ENCODE measurements around the gene LIN52. TPM values are rescaled to one million over a fixed set of nuclear protein-coding genes. Genes with fewer than 3 reads are reported as not detected.

LIN52 gene
- total and polyA plus RNA-seq, 2 of the 13 experiments (the other 11 are each of a cell fraction or from before 2014, with no cell fraction given) = 11.4 to 23.3 TPM

DNA sequence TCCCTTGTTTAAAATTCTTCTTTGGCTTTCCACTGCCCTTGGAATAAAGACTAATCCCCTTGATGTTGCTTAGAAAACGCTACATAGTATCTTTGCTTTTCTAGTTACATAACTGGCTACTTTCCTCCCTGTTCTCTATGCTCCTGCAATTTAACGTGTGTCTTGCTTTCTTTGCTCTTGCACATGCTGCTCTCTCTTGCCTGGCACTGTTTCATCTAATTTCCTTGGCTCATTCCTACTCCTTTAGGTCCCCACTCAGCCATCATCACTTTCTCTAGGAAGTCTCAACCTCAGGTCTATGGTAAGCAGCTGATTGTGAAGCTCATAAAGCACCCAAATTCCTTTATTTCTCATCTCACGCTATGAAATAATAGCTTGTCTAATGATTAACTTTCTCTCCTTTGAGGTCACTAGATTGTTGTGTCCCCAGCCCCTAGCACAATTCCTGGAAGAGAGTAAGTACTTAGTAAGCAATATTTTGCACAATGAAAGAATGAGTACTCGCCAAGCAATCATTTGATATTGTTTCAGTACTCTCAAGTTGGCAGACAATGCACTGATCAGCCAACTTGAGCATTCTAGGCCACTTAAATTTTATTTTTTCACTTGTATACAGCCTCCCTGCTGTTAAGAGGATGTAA, 3.8 kb upstream of the LIN52 start (continued):
- TF ChIP-seq CENPX (CRISPR knock-in tag; IDR thresholded peaks at IDR 0.05) (no peak), POGK (CRISPR knock-in tag; conservative IDR thresholded peaks at IDR 0.05) (no peak), NONO (IDR thresholded peaks at IDR 0.05) (no peak), NONO (CRISPR knock-in tag; conservative IDR thresholded peaks at IDR 0.05) (no peak)
- TF ChIP-seq, protein P1, sequence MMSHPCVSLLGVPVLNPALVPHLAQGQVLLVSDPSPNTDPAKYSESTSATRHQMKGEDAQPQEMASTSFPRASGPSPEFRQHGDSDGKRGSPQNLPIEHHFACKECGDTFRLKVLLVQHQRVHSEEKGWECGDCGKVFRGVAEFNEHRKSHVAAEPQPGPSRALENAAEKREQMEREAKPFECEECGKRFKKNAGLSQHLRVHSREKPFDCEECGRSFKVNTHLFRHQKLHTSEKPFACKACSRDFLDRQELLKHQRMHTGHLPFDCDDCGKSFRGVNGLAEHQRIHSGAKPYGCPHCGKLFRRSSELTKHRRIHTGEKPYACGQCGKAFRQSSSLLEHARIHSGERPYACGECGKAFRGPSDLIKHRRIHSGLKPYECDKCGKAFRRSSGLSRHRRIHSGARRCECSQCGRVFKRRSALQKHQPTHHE (CRISPR knock-in tag; IDR thresholded peaks at IDR 0.05; ENCODE audit: borderline replicate concordance) = no peak

- H3K9me3 ChIP-seq (ENCODE audit: low read length) = no peaks in the 10 kb centered on the region
- H3K27ac ChIP-seq (ENCODE audit: extremely low read length, insufficient read depth, low read length) = no peak overlapping the region
- H2AFZ ChIP-seq (ENCODE audit: low read length) = no peak overlapping the region
- in situ Hi-C loops (cut with HindIII; ENCODE audit: extremely low pct_ligation_motif_present, low pct_unique_long_range_greater_than_20kb) (no loop called here), intact Hi-C loops (cut with micrococcal nuclease; ENCODE audit: unreplicated experiment) (no loop called here)
- H3K27me3 ChIP-seq (ENCODE audit: control insufficient read depth in 1 of 2, insufficient read depth in 2 of 2, low read length in 2 of 2) = no peaks in the 10 kb centered on the region; a peak in 1 of 5 replicates
- 72% methylated on average over 3 of the region's 3 CpGs for WGBS (ENCODE audit: low lambda C conversion rate)
- peak overlapping the region; percentile 34 for H3K4me2 ChIP-seq (ENCODE audit: low read depth, low read length)
- no TSS peak for BruUV-seq (replicated peaks)
- ChIA-PET CTCF (ENCODE audit: low intra/inter-chr PET ratio, low total read pairs) (no interaction called here), POLR2A (no interaction called here)
- no peak overlapping the region for H3K9ac ChIP-seq (ENCODE audit: insufficient read depth, low read depth, low read length)
- no peak overlapping the region for H3K4me3 ChIP-seq (replicated peaks in 1 of 3; ENCODE audit: insufficient read depth in 1 of 3, low read depth in 2 of 3, low read length in 3 of 3)
- TF ChIP-seq NR2F2 (IDR thresholded peaks at IDR 0.05; ENCODE audit: borderline replicate concordance, low read depth) (no peak), IRF2 (CRISPR knock-in tag; IDR thresholded peaks at IDR 0.05) (no peak), CERS6 (CRISPR knock-in tag; IDR thresholded peaks at IDR 0.05) (no peak), ARHGAP35 (CRISPR knock-in tag; IDR thresholded peaks at IDR 0.05; ENCODE audit: borderline replicate concordance) (no peak), CREM (IDR thresholded peaks at IDR 0.05) (no peak), CREM (CRISPR knock-in tag; IDR thresholded peaks at IDR 0.05) (no peak), SYNCRIP (IDR thresholded peaks at IDR 0.05; ENCODE audit: insufficient read depth, low read depth, low read length) (no peak), NFKBIZ (CRISPR knock-in tag; IDR thresholded peaks at IDR 0.05) (no peak), ASH2L (IDR thresholded peaks at IDR 0.05; ENCODE audit: insufficient read length, low read depth, low read length) (no peak), TEAD2 (CRISPR knock-in tag; IDR thresholded peaks at IDR 0.05) (no peak), CC2D1A (CRISPR knock-in tag; IDR thresholded peaks at IDR 0.05) (no peak)
- TF ChIP-seq, protein P2, sequence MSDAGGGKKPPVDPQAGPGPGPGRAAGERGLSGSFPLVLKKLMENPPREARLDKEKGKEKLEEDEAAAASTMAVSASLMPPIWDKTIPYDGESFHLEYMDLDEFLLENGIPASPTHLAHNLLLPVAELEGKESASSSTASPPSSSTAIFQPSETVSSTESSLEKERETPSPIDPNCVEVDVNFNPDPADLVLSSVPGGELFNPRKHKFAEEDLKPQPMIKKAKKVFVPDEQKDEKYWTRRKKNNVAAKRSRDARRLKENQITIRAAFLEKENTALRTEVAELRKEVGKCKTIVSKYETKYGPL (CRISPR knock-in tag; IDR thresholded peaks at IDR 0.05) = no peak
- no peaks in the 10 kb centered on the region for H3K36me3 ChIP-seq (replicated peaks in 1 of 2; ENCODE audit: control insufficient read depth in 1 of 2, insufficient read depth in 2 of 2, low read length in 2 of 2)
- FAIRE-seq (no peak), ATAC-seq (no peak), DNase-seq (ENCODE audit: low spot score) (no peak)
- H4K20me1 ChIP-seq (ENCODE audit: insufficient read depth, low read length) = no peaks in the 10 kb centered on the region
- peaks cover 43% of the 10 kb centered on the region for H3K4me1 ChIP-seq (ENCODE audit: insufficient read depth, low read length)
- H3K79me2 ChIP-seq (ENCODE audit: insufficient read depth, low read length) = peaks cover 27% of the 10 kb centered on the region
Observed at GRCh38 chr14:74081491-74081890, 3.3 kb upstream of the LIN52 start.

All from HepG2 (cell line).